ENCODE results near the gene FAM210B.
"Not testable (repeated sequence)": the region's sequence is repeated elsewhere in the genome, so short reads cannot be mapped to it uniquely, and the experiment has no call there.

FAM210B gene

DNA sequence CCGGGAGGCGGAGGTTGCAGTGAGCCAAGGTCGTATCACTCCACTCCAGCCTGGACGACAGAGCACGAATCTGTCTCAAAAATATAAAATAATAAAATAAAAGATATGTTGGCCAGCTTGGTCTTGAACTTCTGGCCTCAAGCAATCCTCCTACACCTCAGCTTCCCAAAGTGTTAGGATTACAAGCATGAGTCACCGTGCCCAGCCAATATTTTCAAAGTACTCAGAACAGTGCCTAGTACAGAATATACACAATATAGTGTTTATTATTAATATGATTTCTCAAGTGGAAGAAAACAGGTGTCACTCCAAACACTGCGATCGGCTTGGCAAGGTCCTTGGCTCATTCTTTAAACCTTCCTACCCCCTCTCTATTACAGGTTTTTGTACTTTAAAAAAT lies 3.1 kb downstream of the FAM210B start:
- no peak for DNase-seq

DNA sequence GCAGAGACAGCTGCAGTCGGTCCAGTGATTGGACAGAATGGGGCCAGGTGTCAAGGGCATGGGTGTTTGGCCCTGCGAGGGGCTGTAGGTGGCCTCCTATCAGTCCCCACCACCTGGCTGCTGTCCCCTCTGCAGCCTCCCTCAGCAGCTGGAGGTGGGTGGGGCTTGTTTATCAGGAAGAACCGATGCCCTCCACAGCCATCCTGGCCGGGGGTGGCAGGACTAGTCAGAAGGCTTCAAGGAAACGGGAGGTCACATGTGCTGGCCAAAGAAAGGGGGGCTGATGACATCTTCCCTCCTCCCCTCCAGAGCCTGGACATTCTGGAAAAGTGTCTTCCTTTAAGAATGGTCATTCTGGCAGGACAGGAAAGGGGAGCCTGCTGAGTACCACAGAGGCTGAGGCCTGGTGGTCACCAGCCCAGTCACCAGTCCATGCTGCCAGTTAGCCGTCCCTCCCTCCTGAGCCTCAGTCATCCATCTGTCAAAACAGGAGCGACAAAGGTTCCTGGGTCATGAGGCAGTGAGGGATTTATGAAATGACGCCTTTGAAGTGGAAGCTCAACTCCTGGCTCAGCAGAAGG lies 4.1 kb downstream of the FAM210B start:
- no peak for DNase-seq

GRCh38 chr20:56363491-56363890 lies 4.7 kb downstream of the FAM210B start:
- no peak for DNase-seq

DNA sequence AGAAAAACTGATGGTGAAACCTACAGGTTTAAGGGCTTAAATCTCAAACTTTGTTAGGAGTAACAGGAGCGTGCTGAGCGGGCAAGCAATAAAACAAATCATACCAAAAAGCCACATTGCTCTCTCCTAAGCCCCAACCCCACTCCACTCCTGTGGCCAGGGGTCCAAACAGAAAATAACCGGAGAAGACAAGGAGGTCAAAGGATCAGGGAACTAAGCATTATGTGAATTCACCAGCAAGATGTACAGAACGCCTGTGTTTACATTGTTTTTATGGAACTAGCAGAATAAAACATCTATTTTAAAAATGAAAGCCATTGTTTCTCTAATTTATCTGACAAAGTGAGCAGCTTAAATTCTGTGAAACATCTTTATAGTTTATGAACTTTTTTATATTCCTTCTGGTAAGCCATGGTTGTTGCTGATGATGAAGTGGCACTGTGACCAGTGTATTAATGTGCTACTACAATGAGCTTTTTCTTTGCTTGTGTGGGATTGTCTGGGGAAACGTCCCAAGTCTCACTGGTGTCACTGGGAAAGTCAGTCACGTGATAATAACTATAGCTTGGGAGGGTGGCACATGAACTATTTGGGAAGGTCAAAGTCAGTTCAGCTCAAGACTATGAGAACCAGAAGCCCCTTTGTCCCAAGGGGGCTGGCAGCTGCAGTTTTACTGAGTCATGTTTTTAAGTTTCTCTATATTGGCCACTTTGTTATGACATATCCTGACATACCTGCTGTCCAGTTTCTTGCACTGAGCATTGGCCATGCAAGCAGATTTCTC lies 9.8 kb downstream of the FAM210B start:
- DNase-seq: no peak

DNA sequence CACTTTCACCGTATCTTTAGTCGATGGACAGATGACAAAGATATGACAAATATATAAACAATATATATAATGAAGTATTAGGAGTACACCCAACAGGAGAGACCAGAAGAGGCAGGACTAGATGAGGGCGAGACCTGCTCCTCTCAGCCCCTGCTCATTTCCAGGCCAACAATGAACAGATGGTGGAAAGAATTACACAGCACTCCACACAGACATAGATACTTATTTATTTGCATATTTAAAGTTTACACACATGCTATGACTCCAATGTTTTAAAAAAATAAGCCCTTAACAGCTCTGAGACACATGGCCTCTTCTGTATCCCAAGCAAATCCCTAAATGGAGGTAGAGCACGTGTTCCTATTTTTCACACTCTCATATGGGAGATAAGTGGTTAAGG lies 10.4 kb downstream of the FAM210B start:
- no peak for DNase-seq

DNA sequence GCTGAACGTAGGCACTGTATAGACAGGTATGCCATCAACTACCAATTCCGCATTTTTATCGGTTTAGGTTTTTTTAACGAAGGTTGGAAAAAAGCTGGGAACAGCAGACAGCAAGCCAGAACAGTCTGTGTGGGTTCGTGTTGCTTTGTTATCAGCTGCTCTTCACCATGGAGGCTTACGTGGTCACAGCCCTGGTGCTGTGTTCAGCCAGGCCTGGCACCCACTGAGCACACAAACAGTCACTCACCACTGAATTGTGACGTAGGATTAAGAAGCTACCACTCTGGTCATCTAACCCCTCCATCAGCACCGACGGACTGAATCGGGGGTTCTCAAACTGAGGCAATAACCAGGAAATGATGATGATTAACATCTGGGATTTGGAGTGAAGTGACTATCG lies 13.2 kb downstream of the FAM210B start:
- DNase-seq: no peak

DNA sequence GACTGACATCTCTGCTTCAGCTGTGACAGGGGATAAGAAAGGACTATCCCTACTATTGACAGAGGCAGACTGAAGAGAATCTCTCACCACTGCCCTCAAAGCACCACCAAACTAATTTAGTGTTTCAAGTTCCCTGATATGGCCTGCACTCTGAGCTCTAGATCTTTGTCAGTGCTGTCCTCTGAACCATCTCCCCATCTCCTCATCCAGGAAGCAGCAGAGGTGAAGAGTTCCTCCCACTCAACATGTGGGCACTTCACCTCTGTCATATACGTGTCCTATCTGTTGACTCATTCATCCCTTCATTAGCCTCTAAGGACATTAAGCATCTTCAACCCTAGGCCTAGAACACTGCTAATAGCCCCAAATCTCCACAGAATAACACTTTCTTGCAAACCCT lies 14.1 kb downstream of the FAM210B start:
- DNase-seq: no peak

DNA sequence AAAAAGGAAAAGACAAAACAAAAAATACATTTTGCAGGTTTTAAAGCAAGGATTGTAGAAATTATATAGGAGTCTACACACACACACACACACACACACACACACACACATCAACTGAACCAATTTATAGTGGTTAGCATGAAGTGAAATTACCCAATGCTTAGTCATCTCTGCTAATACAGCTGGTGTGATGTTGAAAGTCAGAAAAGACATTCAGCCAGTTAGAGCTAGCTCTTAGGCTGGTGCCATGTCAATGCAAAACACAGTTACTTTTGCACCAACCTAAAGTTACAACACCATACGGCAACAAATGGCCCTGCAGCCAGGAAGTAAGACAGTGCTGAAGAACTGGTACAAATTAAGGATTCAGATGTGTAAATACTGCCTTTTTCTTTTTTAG lies 15.2 kb downstream of the FAM210B start:
- DNase-seq: no peak

GRCh38 chr20:56376331-56376730 lies 17.6 kb downstream of the FAM210B start:
- DNase-seq: no peak

DNA sequence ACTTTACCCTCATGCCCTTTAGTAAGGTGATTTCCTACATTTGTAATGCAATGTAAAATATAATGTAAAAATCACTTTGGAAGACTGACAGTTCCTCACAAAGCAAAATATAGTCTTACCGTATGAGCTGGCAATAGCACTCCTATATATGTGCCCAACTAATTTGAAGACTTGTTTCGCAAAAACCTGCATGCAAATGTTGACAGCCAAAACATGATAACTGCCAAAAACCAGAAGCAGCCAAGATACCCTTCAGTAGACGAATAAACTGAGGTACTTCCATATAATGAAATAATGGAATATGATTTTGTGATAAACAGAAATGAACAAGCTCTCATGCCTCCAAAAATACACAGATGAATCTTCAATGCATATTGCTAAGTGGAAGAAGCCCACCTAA lies 19.6 kb downstream of the FAM210B start:
- no peak for DNase-seq

GRCh38 chr20:56380375-56380774 lies 21.6 kb downstream of the FAM210B start:
- no peak for DNase-seq

GRCh38 chr20:56381501-56381900 lies 22.7 kb downstream of the FAM210B start:
- DNase-seq: no peak

GRCh38 chr20:56382696-56383095 lies 23.9 kb downstream of the FAM210B start:
- DNase-seq: no peak

DNA sequence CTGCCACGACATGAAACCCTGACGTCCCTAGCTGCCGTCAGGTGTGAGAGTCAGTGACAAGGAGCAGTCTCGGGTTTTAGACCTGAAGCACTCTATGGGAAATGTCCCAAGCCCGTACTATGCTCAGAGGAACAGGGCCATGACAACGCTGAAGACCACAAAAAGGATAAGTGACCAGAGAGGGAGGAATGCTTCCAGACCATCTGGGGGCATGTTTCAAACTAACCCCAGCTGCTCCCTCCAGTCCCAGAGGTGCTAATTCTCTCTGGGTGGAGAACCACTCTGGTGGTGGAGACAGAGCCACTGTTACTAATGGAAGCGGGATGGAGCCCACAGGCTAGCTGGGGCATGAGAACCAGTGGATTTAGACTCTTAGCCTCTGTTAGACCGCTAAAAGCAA lies 24.6 kb downstream of the FAM210B start:
- DNase-seq: no peak

GRCh38 chr20:56385130-56385529 lies 26.4 kb downstream of the FAM210B start:
- DNase-seq: no peak

GRCh38 chr20:56386219-56386618 lies 27.4 kb downstream of the FAM210B start:
- DNase-seq: no peak

GRCh38 chr20:56388882-56389281 lies 30.1 kb downstream of the FAM210B start:
- DNase-seq: no peak

- DNase-seq: no peak
Observed at GRCh38 chr20:56389807-56390206, 31.0 kb downstream of the FAM210B start.

GRCh38 chr20:56390396-56390795 lies 31.6 kb downstream of the FAM210B start:
- not testable (repeated sequence) for DNase-seq

GRCh38 chr20:56391037-56391436 lies 32.3 kb downstream of the FAM210B start:
- peak; percentile 15 for DNase-seq

DNA sequence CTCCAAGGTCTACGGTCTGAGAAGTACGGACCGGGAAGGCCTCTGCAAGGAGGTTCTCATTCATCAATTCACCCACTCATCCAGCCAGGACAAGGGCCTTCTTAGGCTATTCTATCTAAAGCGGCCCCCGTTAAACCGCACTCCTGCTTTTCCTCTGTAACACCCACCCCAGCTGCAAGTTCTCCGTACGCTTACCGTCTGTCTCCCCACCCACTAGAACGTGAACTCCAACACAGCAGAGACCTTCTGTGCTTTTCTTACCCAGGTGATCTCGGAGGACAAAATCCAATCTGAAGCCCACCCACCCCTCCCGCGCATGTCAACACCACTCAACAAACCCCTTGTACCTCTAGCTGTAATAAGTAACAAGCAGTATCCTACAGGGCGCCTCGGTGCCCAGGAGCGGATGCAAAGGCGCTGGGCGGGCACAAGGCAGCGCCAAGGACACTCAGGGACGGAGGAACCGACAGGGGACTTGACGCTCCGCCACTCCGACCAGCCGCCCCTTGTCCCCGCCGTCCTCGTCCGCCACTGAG lies 32.9 kb downstream of the FAM210B start:
- no peak for DNase-seq

GRCh38 chr20:56392132-56392880 lies 33.5 kb downstream of the FAM210B start, which contains the start of the genes AURKA and CSTF1:
AURKA (minus strand) TSS chr20:56392215; CDS start chr20:56388197, 4,018 bp downstream.
CSTF1 (plus strand) TSS chr20:56392645; CDS start chr20:56395553, 2,908 bp downstream.
- peak; percentile 96 for DNase-seq

DNA sequence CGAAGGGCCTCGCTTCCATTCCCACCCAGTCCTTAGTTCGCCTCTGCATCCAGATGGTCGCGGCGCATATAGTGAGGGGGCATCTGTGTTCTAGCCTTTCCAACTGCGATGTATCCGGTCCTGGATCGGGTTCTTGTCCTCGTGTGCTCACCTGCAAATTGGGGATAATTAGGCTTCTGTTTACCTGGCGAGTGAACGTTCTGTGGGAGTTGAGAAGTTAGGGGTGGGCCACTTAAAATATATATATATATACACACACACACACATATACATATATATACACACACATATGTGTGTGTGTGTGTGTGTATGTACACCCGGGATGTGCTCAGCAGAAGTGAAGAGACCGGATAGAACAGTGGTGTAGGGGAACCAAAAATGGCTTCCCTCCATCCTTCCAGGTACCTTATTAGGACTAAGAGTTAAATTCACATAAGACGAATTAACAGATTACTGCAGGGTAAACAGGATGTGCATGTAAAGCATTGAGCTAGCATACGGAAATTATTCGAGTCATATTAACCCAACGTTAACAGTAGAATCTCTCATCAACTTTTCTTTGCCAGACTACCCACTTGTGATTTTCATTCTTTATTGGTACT lies 34.2 kb downstream of the FAM210B start:
- peak; percentile 49 for DNase-seq
